ENCODE measurements around the gene GPR119.
"Not testable (repeated sequence)": the region's sequence is repeated elsewhere in the genome, so short reads cannot be mapped to it uniquely, and the experiment has no call there.

GPR119 gene

DNA sequence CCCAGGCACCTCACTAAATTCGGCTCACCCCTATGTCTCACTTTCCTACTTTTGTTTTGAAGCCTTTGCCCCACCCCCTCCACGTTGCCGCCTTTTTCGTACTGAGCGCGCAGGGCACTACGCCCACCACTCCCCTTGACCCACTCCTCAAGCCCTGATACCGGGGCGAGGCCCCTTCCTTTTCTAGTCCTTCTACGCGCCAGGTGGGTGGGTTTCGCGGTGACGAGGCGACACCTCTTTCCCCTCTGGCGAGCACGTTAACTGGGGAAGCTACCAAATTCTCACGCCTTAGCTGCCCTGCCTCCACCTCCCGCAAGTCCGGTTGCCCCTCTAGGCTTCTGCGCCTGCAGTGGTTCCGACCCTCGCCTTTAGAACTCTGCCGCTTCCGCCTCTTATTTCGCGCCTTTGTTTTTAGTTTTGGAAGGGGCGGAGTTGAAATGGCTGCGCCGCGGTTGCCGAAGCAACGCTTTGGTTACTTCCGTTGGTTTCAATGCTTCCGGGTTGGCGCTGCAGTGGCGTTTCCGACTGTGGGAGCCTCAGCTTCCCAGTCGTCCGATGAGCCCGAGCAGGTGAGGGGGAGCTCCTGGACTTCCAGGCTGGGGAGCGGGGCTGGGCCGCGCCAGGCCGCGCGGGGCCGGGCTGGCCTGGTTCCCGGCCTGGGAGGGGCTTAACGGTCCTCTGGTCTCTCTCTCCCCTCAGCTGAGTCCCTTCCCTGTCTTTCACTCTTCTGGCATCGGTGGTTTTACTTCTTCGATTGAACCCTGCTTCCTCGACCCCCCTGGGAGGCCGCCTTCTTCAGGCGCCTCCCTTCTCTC is 45.9 kb downstream of the GPR119 start, which contains the start of gene SLC25A14:
Gene SLC25A14 (plus strand): TSS at position 512 of the 815 bp plus-strand sequence. CDS start 360 bp downstream, outside the sequence.
- peak within 1 kb of the TSS; percentile 29; the same call in 1 of the 2 replicates for H3K27ac ChIP-seq

DNA sequence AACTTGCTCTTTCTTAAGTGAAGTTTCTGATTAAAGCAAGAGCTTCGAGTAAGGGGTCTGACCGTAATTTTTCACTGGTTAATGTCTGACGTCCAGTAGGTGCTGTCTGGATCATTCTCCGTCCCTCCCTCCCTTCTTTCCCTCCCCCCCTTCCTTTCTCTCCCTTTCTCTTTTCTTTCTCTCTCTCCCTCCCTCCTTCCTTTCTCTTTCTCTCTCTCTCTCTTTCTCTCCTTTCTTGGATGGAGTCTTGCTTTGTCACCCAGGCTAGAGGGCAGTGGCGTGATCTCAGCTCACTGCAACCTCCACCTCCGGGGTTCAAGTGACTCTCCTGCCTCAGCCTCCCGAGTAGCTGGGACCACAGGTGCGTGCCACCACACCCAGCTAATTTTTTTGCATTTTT is 46.6 kb downstream of the GPR119 start:
- not testable (repeated sequence) for H3K27ac ChIP-seq

More for the DNA sequence above, 45.9 kb downstream of the GPR119 start, which contains the start of gene SLC25A14:
- TF ChIP-seq, protein P1, sequence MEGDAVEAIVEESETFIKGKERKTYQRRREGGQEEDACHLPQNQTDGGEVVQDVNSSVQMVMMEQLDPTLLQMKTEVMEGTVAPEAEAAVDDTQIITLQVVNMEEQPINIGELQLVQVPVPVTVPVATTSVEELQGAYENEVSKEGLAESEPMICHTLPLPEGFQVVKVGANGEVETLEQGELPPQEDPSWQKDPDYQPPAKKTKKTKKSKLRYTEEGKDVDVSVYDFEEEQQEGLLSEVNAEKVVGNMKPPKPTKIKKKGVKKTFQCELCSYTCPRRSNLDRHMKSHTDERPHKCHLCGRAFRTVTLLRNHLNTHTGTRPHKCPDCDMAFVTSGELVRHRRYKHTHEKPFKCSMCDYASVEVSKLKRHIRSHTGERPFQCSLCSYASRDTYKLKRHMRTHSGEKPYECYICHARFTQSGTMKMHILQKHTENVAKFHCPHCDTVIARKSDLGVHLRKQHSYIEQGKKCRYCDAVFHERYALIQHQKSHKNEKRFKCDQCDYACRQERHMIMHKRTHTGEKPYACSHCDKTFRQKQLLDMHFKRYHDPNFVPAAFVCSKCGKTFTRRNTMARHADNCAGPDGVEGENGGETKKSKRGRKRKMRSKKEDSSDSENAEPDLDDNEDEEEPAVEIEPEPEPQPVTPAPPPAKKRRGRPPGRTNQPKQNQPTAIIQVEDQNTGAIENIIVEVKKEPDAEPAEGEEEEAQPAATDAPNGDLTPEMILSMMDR (IDR thresholded peaks at IDR 0.05), result no peak
- no peak for TF ChIP-seq ZFX (IDR thresholded peaks at IDR 0.05; ENCODE audit: borderline replicate concordance)

DNA sequence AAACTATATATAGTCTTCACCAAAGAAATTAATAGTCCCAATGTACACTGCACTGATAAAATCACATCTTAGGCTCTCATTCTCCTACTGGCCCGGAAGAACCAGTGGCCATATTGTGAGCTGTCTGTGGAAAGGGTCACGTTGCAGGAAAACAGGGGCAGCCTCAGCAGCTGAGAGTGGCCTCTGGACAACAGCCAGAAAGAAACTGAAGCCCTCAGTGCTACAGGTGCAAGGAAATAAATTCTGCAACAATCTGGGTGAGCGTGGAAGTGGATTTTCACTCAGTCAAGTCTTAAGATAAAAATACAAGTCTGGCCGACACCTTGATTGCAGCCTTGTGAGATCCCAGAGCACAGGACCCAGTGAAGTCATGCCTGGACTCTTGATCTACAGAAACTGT is 48.9 kb downstream of the GPR119 start:
- TF ChIP-seq, protein P1 (IDR thresholded peaks at IDR 0.05), result no peak
- TF ChIP-seq ZFX (IDR thresholded peaks at IDR 0.05; ENCODE audit: borderline replicate concordance), result no peak
- H3K27ac ChIP-seq, result no peak overlapping the region

All from 22Rv1 (cell line).